Ectodermal cell (in vitro differentiated cells): ENCODE results near the gene ACER1.

ENCODE experiments used
- H3K27ac ChIP-seq: 2 replicates; pipeline ENCODE4 v1.7.0; 2013; ENCODE audit warnings: mild to moderate bottlenecking, low read depth, low read length; ENCODE audit not compliant: insufficient read depth, poor library complexity, severe bottlenecking
- H3K27me3 ChIP-seq: 2 replicates; pipeline ENCODE4 v1.7.0; 2013; ENCODE audit warnings: mild to moderate bottlenecking, low read length; ENCODE audit not compliant: insufficient read depth, control insufficient read depth, poor library complexity, severe bottlenecking
- H3K36me3 ChIP-seq: one replicate; pipeline ENCODE4 v1.7.0; 2013; ENCODE audit warnings: low read length; ENCODE audit not compliant: control insufficient read depth, insufficient read depth
- H3K4me1 ChIP-seq: one replicate; pipeline ENCODE4 v1.7.0; 2013; ENCODE audit warnings: low read length; ENCODE audit not compliant: control insufficient read depth, insufficient read depth
- H3K4me3 ChIP-seq: 2 replicates; pipeline ENCODE4 v1.7.0; 2013; ENCODE audit warnings: low read depth, low read length, control low read depth; ENCODE audit not compliant: insufficient read depth
- H3K9me3 ChIP-seq: 2 replicates; pipeline ENCODE4 v1.7.0; 2013; ENCODE audit warnings: mild to moderate bottlenecking, low read length, moderate library complexity; ENCODE audit not compliant: control insufficient read depth
- WGBS, 2 experiments: methylation state at CpG; one replicate each; pipeline ENCODE4 v1.1.7; 2013; ENCODE audit warnings: missing lambda C conversion rate in 2 of 2; 5-methylcytosine and 5-hydroxymethylcytosine counted together

Gene ACER1

GRCh38 chr19:6260912-6261650, 72.3 kb downstream of the ACER1 start:
- 87 to 89% methylated on average over 30 of the region's 30 CpGs for WGBS, 2 experiments
- Histone ChIP-seq H3K4me1 (peaks cover 11% of the 10 kb centered on the region), H3K27me3 (no peaks in the 10 kb centered on the region), H3K9me3 (no peaks in the 10 kb centered on the region), H3K36me3 (peaks cover 27% of the 10 kb centered on the region), H3K27ac (no peak overlapping the region), H3K4me3 (no peak overlapping the region)

GRCh38 chr19:6260376-6260775, 73.0 kb downstream of the ACER1 start:
- 93 to 97% methylated on average over 9 of the region's 9 CpGs for WGBS, 2 experiments
- Histone ChIP-seq H3K27ac (no peak overlapping the region), H3K4me3 (no peak overlapping the region), H3K27me3 (no peaks in the 10 kb centered on the region), H3K4me1 (peaks cover 11% of the 10 kb centered on the region), H3K36me3 (peaks cover 27% of the 10 kb centered on the region), H3K9me3 (no peaks in the 10 kb centered on the region)

GRCh38 chr19:6259312-6259861, 74.0 kb downstream of the ACER1 start:
- no peak overlapping the region for H3K4me3 ChIP-seq
- WGBS, 2 experiments: 89 to 92% methylated on average over 12 of the region's 12 CpGs
- no peaks in the 10 kb centered on the region for H3K9me3 ChIP-seq
- peaks cover 14% of the 10 kb centered on the region for H3K4me1 ChIP-seq
- H3K27me3 ChIP-seq: no peaks in the 10 kb centered on the region
- H3K27ac ChIP-seq: no peak overlapping the region
- peaks cover 27% of the 10 kb centered on the region for H3K36me3 ChIP-seq

- no peak overlapping the region for H3K4me3 ChIP-seq
- no peak overlapping the region for H3K27ac ChIP-seq
- H3K4me1 ChIP-seq: peaks cover 15% of the 10 kb centered on the region
- no peaks in the 10 kb centered on the region for H3K27me3 ChIP-seq
- WGBS, 2 experiments: 94 to 95% methylated on average over 15 of the region's 15 CpGs
- no peaks in the 10 kb centered on the region for H3K9me3 ChIP-seq
- H3K36me3 ChIP-seq: peaks cover 27% of the 10 kb centered on the region
Measured at GRCh38 chr19:6258812-6259311, 74.5 kb downstream of the ACER1 start.
